ENCODE measurements around the gene METTL9.
"Not testable (repeated sequence)": the region's sequence is repeated elsewhere in the genome, so short reads cannot be mapped to it uniquely, and the experiment has no call there.

- TF ChIP-seq, protein P1, sequence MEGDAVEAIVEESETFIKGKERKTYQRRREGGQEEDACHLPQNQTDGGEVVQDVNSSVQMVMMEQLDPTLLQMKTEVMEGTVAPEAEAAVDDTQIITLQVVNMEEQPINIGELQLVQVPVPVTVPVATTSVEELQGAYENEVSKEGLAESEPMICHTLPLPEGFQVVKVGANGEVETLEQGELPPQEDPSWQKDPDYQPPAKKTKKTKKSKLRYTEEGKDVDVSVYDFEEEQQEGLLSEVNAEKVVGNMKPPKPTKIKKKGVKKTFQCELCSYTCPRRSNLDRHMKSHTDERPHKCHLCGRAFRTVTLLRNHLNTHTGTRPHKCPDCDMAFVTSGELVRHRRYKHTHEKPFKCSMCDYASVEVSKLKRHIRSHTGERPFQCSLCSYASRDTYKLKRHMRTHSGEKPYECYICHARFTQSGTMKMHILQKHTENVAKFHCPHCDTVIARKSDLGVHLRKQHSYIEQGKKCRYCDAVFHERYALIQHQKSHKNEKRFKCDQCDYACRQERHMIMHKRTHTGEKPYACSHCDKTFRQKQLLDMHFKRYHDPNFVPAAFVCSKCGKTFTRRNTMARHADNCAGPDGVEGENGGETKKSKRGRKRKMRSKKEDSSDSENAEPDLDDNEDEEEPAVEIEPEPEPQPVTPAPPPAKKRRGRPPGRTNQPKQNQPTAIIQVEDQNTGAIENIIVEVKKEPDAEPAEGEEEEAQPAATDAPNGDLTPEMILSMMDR (conservative IDR thresholded peaks at IDR 0.05; ENCODE audit: low read depth, low read length), result not testable (repeated sequence)
- TF ChIP-seq POLR2A, NFE2L2 (IDR thresholded peaks at IDR 0.05; ENCODE audit: low read depth, low read length): not testable (repeated sequence)
These were observed 48.3 kb upstream of the METTL9 start for GRCh38 chr16:21551076-21551475.
